Posterior vena cava (tissue), 2 donors: ENCODE measurements around the gene CEP72. TPM values are rescaled to one million over a fixed set of nuclear protein-coding genes. Genes with fewer than 3 reads are reported as not detected.
A peak's percentile ranks its signal among the peaks of the same experiment; 100 is the strongest.
"Not testable (repeated sequence)": the region's sequence is repeated elsewhere in the genome, so short reads cannot be mapped to it uniquely, and the experiment has no call there.

Source experiments
- DNase-seq: peaks from one replicate; pipeline ENCODE4 v3.0.0-alpha.2; 2020; ENCODE audit warnings: low spot score
- intact Hi-C, 2 donors: fragments of 100-400 bp; cut with DNase I; formaldehyde crosslinking; loops; one replicate each; pipeline versions ENCODE4 v1.14.1 to v1.14.2; 2022 to 2023
- total RNA-seq, 2 donors: library from RNA; stranded (reverse); fragmentation: NEBNext Ultra II Directional; extraction: Animal tissue kit (Norgen Biotek cat#: 25700); gene quantifications; one replicate each; pipeline ENCODE4 v1.2.1, GENCODE V29; 2021
- donor health status: DM: yes; HTN: yes; CAD: no.
- donor health status: DM: yes; HTN: yes; CAD: no.

The CEP72 gene
- total RNA-seq, 2 donors from 2014 or later: 1.9 to 2.4 TPM

GRCh38 chr5:579211-579610 lies 32.9 kb upstream of the CEP72 start:
- DNase-seq: peak; percentile 24
- intact Hi-C loops: no loop called here

DNA sequence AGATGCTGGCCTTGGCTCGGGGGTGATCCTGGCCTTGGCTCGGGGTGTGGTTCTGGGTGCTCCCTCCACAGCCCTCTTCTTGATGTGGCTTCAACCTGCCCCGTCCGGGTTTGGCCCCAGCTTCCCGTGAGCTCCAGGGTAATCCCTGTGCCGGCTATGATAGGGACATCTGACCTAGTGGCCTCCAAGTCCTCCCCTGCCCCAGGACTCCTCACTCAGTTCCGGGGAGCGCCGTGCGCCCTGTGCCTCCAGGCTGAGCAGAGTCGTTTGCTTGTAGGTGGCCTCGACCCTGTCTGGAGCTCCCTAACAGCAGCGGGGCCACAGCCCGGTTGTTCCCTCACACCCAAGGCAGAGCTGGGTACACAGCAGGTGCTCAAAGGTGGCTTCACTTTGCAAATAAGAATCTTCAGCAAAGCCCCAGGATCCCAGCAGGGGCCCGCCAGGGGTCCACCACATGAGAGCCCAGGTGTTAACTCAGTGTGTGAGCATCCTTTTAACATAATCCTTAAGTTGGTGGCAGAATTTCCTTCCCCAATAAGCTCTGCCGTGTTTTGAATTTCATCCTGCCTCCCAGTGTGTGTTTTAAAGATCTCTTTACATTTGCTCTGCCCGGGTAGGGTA lies 32.3 kb upstream of the CEP72 start:
- intact Hi-C loops: no loop called here
- DNase-seq: peak; percentile 70

DNA sequence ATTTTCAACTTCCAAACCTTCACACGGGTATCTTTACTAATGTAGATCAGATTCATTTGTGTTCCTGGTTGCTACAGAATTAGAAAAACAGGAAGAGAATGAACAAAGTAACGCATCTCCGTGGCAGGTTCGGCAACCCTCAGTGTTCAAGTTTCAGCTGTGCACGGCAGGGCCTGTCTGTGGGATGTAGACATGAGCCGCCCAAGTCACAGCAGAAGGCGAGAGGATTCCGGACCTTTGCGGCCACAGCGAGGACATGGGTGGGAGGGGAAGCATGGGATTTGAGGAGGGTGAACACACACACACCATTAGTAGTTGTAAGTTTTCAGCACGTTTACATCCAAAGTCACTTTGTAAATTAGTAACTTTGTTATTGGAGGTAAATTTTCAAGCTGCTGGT lies 31.7 kb upstream of the CEP72 start:
- intact Hi-C loops: no loop called here
- peak; percentile 44 for DNase-seq

GRCh38 chr5:581266-581665 lies 30.9 kb upstream of the CEP72 start:
- intact Hi-C loops: no loop called here
- no peak for DNase-seq

DNA sequence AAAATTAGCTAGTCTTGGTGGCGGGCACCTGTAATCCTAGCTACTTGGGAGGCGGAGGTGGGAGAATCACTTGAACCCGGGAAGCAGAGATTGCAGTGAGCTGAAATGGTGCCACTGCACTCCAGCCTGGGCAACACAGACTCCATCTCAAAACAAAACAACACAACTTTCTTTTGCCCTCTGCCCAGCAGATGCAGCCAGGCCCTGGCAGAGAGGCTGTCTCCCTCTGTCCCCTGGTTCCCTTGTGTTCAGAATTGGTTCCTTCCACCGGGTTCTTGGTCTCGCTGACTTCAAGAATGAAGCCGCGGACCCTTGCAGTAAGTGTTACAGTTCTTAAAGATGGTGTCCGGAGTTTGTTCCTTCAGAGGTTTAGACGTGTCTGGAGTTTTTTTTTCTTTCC lies 30.2 kb upstream of the CEP72 start:
- intact Hi-C loops: no loop called here
- peak; percentile 53 for DNase-seq

GRCh38 chr5:582445-582844 lies 29.7 kb upstream of the CEP72 start:
- intact Hi-C loops: not testable (repeated sequence)
- peak; percentile 25 for DNase-seq

GRCh38 chr5:582936-583635 lies 29.1 kb upstream of the CEP72 start:
- intact Hi-C loops: no loop called here
- peak; percentile 61 for DNase-seq

GRCh38 chr5:583645-584044 lies 28.5 kb upstream of the CEP72 start:
- intact Hi-C loops: no loop called here
- DNase-seq: no peak

DNA sequence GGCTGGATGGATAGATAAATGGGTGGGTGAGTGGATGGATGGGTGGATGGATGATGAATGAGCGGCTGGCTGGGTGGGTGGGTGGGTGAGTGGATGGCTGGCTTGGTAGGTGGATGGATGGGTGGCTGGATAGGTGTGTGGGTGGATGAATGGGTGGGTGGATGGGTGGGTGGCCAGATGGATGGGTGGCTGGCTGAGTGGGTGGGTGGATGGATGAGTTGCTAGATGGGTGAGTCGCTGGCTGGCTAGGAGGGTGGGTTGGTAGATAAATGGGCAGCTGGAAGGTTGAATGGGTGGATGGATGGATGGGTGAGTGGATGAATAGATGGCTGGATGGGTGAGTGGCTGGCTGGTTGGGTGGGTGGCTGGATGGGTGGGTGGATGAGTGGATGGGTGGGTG lies 27.9 kb upstream of the CEP72 start:
- intact Hi-C loops: no loop called here
- DNase-seq: no peak

GRCh38 chr5:584846-585245 lies 27.3 kb upstream of the CEP72 start:
- DNase-seq: no peak
- intact Hi-C loops: no loop called here

DNA sequence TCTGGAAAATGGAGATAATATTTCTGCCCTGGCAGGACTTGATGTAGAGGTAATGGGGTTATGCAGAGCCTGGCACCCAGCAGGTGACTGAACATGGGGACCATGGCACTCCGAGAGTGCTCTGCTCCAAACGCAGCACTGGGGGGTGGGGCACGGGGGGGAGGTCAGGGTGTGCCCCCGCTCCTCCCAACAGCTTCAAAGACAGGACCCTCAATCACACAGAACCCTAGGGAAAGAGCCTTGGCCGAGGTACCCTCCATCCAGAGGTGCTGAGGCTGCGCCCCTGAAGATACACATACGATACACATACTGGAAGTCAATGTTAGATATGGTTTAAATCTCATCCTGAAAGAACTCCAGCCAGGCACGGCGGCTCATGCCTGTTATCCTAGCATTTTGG lies 26.6 kb upstream of the CEP72 start:
- DNase-seq: peak; percentile 18
- intact Hi-C loops: no loop called here

- intact Hi-C loops: no loop called here
- DNase-seq: no peak
Measured at GRCh38 chr5:585962-586628, 26.0 kb upstream of the CEP72 start.

DNA sequence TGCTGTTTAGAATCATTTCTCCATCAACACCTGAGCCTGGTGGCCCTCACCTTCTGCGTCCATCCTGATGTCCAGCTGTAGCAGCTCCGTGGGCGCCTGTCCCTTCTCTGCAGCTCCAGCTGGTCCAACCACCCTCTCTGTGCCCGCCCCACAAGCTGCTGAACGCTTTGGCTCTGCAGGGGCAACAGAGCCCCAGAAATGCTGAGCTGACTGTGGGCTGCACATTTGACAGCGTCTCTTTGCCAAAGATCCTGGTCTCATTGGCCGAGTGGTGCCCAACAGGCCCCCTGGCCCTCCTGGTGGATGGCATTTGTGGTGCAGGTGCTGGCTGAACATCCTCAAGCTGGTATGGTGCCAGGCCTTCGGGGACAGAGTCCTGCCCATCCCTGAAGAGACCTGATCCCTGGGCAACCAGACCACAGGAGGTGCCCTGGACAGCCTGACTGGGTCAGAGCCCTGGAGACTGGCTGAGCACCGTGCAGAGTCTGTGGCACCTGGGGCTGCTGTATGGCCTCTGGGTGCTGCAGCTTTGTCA lies 25.3 kb upstream of the CEP72 start:
- DNase-seq: peak; percentile 66
- intact Hi-C loops: no loop called here

GRCh38 chr5:587403-587802 lies 24.7 kb upstream of the CEP72 start:
- peak; percentile 60 for DNase-seq
- intact Hi-C loops: no loop called here

GRCh38 chr5:588406-588995 lies 23.6 kb upstream of the CEP72 start:
- intact Hi-C loops: no loop called here
- DNase-seq: peak; percentile 36

DNA sequence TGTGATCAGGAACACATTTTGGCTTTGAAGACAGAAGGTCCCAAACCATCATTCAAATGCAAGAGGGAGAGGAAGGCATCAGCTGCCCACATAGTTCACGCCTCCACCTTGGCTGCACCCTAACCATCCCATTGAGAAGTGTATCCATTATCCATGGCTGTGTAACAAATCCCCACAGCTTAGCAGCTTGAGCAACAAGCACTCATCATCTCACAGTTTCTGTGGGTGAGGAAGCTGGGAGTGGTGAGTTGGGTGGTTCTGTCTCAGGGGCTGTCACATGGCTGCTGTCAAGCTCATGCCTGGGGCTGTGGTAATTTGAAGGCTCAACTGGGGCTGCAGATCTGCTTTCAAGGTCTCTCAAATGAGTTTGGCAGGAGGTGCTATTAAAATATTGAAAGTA lies 23.0 kb upstream of the CEP72 start:
- intact Hi-C loops: no loop called here
- peak; percentile 25 for DNase-seq

- DNase-seq: peak; percentile 47
Measured at GRCh38 chr5:589588-589987, 22.6 kb upstream of the CEP72 start.

DNA sequence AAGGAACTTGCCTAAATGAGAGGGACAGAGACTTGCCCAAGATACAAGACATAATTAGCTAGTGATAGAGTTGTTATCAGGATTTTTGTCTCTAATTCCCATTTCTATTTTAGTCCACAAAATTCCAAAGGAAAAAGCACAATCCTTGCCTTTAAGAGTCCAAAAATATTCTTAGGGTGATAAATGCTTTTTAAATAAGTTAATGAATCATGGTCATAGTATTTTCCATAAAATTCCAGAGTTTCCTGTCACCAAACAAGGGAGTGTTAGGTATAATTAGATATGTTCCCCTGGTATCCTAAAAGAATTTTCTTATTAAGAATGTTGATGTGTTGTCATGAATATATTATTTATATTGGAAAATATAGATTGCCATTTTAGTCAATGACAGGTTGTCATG lies 21.8 kb upstream of the CEP72 start:
- no peak for DNase-seq
- intact Hi-C loops: no loop called here

More at GRCh38 chr5:589588-589987, 22.6 kb upstream of the CEP72 start:
- intact Hi-C loops: no loop called here

DNA sequence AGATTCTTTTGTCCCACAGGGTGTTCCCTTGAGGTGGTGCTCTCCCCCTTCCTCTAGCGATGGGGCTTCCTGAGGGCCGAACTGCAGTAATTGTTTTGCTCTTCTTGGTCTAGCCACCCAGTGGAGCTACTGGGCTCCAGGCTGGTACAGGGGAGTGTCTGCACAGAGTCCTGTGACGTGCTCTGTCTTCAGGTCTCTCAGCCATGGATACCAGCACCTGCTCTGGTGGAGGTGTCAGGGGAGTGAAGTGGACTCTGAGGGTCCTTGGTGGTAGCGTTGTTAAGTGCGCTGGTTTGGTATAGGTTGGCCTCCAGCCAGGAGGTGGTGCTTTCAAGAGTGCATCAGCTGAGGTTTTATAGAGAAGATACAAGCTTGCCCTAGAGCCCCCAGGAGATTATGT lies 20.4 kb upstream of the CEP72 start:
- peak; percentile 42 for DNase-seq
- intact Hi-C loops: no loop called here

DNA sequence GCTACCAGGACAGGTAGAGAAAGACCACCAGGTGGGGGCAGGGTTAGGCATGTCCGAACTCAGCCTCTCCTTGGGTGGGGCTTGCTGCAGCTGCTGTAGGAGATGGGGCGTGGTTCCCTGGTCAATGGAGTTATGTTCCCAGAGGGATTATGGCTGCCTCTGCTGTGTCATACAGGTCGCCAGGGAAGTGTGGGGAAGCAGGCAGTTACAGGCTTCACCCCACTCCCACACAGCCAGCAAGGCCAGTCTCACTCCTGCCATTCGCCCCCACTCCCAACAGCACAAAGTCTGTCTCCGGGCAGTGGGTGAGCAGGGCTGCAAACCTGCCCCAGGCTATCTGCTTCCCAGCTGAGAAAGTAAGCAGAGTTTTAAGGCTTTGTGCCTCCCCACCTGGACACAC lies 20.0 kb upstream of the CEP72 start:
- intact Hi-C loops: no loop called here
- DNase-seq: peak; percentile 49
